NCI-H2107 treated with DMSO at 0.1 percent for 48 hours (cell line): ENCODE results near the gene LINC01488.

ENCODE experiments used
- DNase-seq: peaks from one replicate; lab custom pipeline; 2025; ENCODE audit not compliant: unreplicated experiment; lab: John Stamatoyannopoulos, UW

Gene LINC01488

GRCh38 chr11:69445131-69445470 is 36.4 kb upstream of the LINC01488 start:
- DNase-seq = no peak

- DNase-seq = no peak
Observed at GRCh38 chr11:69446108-69446507, 35.4 kb upstream of the LINC01488 start.

GRCh38 chr11:69447786-69448185 is 33.7 kb upstream of the LINC01488 start:
- DNase-seq = no peak

GRCh38 chr11:69448471-69449284 is 32.8 kb upstream of the LINC01488 start:
- DNase-seq = no peak

GRCh38 chr11:69449320-69450063 is 32.0 kb upstream of the LINC01488 start:
- DNase-seq = no peak

GRCh38 chr11:69450064-69450856 is 31.2 kb upstream of the LINC01488 start:
- no peak for DNase-seq

- DNase-seq = no peak
Observed at GRCh38 chr11:69450857-69451220, 30.6 kb upstream of the LINC01488 start.

- DNase-seq = no peak
Observed at GRCh38 chr11:69451289-69451688, 30.2 kb upstream of the LINC01488 start.

- DNase-seq = no peak
Observed at GRCh38 chr11:69452206-69452987, 29.1 kb upstream of the LINC01488 start.

- no peak for DNase-seq
Observed at GRCh38 chr11:69453151-69453550, 28.3 kb upstream of the LINC01488 start.

GRCh38 chr11:69454018-69454417 is 27.4 kb upstream of the LINC01488 start:
- DNase-seq = no peak

- DNase-seq = no peak
Observed at GRCh38 chr11:69455969-69456368, 25.5 kb upstream of the LINC01488 start.

- DNase-seq = no peak
Observed at GRCh38 chr11:69456712-69457111, 24.8 kb upstream of the LINC01488 start.

GRCh38 chr11:69459848-69460539 is 21.5 kb upstream of the LINC01488 start:
- no peak for DNase-seq

- no peak for DNase-seq
Observed at GRCh38 chr11:69460540-69461257, 20.8 kb upstream of the LINC01488 start.

- no peak for DNase-seq
Observed at GRCh38 chr11:69461272-69461962, 20.0 kb upstream of the LINC01488 start.

- no peak for DNase-seq
Observed at GRCh38 chr11:69462106-69462951, 19.1 kb upstream of the LINC01488 start.
